ENCODE measurements around the gene STAC3.

STAC3 gene

DNA sequence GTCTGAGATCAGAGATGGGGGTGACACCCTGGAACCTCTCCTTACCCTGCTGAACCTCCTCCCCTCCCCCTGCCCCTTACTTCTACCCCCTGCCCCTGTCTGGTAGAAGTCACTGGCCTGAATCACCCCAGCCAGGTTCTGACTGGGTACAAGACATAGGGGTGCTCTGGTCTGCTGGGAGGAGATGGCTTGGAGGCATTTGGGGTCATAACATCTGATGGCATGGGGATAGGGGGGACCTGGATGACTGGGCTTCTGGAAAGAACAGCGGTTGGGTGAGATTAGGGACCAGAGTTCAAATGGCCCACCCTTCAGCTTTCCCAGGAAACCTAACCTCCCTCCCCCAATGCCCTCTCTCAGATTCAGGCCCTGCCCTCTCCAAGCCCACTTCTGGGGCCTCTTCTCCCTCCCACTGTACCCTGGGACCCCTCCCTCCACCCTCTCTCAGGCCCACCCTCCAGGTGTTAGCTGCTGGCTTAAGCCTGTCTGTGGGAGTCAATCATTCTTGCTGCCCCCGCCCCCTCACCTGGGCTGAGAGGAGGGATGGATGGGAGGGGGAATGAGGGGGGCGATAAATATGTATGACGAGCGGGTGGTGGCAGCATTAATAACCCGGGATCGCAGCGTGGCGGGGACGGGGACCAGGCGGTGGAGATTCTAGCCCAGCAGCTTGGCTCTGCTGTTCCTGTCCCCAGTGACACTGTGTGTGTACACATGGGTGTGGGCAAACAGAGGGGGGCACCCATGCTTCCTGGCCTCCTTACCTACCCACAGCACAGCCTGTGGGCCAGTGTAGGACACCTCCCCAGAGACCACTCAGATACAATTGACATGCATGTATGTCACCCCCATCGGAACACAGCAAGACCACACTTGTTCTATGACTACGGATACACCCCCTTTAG, 28.4 kb downstream of the STAC3 start:
- no peak for DNase-seq

DNA sequence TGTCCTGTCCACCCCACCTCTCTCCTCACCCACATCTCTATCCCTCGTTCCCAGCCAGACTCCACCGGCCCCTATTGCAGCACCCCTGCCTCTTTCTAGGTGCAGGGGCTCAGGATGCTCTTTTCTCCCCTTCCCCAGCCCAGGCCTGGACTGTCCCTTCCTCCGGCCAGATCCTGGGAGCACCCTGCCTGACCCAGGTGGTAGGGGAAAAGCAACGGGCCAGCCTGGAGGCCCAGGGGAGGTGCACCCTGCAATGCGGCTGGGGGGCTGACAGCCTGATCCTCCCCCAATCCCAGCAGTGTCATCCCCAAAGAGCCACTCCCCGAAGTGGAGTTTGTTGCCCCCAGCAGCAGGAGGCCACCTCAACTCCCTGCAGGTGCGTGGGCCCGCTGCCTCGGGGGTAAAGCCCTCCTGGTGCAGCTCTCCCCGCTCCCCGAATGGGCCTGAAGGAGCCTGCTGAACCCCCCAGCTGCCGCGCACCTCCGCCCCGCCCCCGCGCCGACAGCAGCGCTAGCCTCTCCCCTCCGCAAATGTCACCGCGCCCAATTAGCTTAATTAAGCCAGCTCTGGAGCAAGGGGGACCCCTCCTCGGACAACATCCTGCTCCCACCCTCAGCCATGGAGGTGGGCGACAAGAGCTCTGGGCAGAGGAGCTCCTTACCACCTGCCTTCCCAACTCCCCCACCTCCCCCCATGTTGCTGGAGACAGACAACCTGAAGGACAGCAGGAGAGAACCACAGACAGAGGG, 29.6 kb downstream of the STAC3 start:
- no peak for DNase-seq

DNA sequence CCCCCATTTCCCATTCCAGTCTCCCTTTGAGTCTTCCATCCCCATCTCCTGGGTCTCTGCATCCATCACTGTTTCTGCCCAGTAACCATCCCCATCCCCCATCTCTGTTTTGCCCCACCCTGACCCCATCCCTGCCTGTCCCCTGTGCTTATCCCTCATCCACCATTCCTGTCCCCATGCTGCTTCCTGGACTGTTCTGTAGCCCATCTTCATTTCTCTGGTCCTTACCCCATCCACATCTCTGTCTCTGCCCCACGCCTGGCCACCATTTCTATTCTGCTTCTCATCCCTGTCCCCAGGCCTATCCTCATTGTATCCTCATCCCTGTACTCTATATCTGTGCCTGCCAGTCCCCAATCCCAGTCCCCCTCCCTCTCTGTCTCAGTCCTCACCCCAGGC, 30.2 kb downstream of the STAC3 start:
- no peak for DNase-seq

DNA sequence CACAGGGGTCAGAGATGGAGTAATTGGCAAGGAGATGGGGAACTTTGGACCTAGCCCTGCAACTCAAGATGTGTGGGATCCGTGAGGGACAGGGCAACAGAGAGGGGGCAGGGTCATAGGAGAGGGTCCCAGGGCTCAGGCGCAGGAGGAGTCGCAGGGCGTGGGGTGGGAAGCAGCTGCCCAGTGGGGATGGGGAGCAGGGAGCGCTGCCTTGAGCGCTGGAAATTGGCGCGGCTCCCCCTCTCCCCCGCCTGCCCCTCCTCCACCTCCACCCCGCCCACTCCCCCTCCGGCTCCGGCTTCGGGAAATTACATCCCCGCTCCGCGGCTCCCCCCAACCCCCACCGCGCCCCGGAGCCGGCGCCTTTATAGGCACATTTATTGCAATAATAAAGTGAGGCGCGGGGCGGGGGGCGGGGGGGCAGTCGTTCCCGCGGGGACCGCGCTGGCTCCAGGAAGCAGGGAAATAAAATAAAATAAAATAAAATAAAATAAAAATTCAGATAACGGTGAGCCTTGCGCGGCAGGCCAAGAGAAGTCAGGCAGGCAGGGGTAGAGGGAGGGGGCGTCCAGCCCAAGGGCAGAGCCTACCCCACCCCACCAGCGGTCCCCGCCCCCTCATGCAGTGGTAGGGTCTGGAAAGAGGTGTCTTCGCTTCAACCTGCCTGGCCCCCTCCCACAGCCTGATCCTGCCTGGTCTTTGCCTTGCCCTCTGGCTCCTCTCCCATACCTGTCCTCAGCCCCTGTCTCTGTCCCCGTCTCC, 30.8 kb downstream of the STAC3 start:
- no peak for DNase-seq

DNA sequence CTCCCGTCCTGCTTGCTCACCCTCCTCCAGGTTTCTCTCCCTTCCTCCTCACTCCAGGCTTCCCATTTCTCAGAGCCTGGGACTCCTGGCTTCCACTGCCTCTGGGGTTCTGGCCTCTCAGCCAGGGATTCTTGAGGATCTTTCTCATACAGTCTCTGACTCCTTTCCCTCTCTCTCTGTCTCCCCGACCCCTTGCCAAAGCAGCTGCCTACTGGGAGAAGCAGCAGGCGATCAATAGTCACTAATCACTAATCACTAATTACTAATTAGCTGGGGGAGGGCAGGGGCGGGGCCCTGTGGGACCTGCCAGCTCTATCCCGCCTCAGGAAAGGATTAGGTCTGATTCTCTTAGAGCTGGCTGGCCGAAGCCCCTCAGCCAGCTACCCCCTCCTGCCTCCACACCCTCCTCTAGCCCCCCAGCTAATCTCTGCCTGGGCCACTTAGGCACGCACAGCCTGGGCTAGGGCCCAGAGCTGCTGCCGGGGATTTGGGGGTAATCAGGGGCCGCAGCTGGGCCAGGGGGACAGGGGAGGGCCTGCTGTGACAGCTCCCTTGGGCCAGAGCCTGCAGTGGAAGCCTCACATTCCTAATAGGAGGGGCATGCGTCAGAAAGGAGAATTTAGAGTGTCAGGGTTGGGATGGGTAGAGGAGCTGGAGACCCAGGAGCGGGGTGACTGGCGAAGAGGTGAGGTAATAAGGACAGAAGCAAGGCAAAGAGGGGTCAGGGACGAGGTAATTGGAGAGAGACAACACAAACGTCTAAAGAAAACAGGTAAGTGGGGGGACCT, 31.6 kb downstream of the STAC3 start:
- DNase-seq: no peak

DNA sequence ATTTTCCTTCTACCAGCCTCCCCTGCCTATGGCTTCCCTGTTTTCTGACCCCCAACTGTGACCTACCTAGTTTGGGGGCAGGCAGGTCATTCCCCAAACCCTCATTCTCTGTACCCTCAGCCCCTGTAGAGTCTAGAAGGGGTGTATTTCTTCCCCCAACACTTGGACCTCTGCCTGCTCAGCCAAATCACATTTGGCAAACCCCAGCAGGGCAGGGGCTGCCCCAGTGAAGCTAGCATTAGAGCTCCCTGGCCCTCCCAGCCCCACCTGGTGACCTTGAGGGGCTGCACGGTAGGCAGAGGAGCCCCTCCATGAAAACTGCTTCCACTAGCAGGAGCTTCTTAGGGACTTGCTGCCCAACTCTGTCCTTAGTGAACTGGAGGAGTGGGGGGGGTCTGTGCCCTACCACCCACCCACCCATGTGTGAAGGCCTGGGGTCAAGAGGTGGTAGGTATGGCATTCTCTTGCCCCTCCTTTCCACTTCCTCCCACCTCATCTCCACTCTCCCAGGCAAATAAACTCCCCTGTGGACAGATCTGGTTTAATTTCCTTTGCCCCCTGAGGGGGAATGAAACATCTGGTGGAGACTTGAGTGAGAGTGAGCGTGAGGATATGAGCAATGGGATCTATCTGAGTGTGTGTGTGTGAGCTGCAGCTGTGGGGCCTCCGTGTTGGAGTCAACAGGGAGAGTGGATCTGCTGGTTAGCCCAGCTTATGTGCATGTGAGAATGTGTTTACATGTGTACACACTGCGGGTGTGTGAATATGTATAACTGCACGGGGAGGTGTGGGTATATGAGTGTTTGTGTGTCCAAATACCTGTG, 32.7 kb downstream of the STAC3 start:
- DNase-seq: no peak

DNA sequence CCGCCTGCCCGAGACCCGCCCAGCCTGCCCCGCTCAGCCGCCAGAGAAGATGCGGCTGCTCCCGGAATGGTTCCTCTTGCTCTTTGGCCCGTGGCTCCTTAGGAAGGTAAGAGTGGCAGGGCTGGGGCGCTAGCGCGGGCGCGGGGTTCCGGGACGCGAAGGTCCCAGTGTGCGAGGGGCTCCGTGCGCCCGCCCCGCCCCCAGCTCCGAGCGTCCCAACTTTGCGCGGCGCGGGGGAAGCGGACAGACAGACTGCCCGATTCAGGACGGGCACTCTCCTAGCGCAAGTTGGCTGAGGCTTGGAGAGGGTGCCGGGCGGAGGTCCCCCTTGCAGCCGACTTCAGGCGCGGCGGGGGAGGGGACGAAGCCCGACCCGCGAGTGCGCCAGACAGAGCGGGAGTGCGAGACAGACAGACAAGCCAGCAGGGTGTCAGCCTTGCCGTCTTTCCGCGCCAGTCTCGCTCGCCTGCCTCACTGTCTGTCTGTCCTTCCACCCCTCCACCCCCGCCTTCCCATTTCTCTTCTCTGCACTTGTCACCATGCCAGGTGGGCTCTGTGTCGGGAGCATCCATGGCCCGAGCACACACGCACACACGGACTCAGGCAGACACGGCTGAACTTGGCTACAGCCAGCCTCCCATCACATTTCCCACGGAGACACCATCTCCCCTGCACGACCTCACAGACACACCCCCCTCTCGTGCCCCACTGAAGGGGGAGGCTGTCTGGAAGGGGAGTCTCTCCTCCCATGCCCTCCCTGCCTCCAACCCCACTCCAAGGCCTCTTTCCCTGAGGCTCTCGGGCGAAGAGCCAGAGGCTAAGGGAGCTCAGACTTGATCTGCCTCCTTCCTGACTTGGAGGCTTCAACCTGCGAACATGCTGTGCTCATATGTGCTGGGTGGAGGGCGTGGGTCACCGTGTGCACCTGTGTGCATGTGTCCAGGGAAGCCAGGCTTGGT, 33.8 kb downstream of the STAC3 start:
- no peak for DNase-seq

DNA sequence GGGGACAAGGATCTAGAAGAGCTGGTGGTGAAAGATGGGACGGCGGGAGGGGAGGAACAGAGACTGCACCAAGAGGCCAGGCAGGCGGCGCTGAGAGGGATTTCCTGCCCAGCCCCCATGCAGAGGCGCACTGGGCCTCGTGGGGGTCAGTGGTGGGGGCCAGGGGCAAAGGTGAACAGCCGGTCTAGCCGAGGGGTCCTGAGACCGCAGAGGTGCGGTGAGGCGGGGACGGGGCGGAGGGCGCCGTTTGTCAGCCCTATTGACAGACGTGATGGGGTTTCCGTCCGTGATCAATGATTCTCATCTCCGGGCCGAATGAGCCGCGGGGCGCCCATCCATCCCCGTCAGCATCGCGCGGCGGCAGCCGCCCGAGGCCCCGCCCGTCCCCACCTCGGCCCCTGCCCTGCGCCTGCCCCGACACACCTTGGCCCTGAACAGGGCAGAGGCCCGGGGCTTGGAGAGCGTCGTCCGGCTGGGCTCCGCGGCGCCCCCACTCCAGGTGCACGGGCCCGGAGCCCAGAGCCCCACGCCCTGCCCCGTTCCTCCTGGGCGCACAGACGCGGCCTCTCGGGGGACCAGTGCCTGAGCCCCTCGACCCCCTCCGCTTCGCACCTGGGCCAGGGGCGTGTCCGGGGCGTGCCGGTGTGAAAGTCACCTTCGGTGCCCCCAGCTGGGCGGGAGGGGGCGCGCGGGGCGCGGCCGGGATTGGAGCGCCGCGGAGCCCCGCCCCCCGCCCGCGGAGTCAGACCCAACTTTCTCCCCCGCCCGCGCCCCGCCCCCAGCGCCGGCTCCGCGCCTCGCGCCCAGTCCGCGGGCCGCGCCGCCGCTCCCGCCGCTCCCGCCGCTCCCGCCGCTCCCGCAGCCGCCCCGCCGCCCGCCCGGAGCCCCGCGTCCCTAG, 34.7 kb downstream of the STAC3 start, which contains the start of gene NXPH4:
NXPH4 (plus strand) TSS at position 781 of the 898 bp plus-strand sequence. CDS start 176 bp downstream, outside the sequence.
- DNase-seq: no peak

DNA sequence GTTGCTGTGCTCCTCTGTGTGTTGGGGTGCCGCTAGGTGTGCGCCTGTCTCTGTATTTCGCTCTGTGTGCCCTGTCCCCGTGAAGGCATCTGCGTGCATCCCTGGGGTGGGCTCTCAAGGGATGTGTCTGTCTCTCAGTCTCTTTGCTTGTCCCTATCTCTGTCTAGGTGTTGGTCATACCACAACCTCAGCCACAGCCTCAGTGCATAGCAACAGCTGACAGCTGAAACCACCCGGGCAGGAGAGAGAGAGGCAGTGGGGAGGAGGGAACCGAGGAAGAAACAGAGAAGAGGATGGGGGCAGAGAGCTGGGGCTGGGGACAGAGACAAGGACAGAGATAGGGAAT, 35.3 kb downstream of the STAC3 start:
- no peak for DNase-seq

DNA sequence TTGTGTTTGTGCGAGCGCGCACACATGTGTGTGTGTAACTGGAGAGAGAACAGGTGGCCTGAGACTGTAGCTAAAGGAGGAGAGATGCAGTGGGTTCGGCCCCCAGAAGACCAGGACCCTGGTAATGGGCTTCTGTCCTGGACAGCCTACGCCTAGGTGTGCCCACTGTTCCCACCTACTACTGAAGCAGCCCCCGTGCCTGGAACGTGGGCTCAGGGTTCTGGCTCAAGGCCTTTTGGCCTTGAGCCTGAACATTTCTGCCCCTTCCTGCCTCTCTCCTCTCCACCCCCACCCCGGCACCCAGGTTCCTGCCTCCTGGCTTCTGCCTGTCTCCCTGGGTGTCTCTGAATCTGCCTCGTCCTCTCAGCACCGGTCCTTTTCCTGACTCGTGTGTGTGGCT, 35.9 kb downstream of the STAC3 start:
- no peak for DNase-seq

DNA sequence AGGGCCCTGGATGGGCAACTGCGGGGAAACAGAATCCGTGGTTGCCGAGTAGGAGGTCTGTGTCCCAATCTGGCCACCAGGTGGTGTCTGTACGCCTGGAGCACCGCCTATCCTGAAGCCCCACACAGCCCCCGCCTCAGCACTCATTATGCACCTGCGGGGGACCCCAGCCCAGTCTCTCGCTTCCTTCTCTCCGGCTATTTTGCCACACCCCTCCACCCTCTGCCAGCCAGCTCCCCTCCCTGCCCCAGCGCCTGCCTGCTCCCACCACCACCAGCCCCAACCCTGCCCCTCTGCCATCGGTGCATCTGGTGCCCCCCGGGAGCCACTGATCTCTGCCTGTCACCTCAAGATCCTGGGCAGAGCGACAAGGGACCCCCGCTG, 36.6 kb downstream of the STAC3 start:
- DNase-seq: peak; percentile 66

DNA sequence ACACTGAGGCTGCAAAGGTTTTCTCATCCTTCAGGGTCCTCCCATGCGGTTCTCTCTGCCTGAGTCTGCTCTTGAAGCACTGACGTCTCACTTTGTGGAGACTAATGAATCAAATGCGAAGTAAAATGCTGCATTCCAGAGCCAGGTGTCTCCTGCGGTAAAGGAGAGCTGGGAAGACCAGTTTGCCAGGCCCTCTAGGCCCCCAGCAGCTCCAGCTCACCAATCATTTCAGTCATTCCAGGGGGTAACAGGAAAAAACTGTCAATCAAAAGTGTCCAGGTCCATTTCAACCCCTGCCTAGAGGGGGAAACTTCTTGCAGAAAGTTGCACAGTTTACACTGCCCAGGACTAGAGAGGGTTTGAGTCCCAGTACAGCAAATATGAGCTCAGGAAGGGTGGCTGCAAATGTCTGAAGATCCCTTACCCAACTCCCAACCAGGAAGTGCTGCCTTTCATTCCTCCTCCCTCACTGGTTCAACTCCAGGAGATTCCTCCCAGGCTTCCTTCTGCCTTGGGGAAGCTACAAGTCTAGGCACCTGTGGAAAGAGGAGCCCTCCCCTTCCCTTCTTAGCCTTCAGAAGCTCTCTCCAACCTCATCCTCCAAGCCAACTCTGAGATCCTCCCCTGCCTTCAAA, 37.1 kb downstream of the STAC3 start:
- no peak for DNase-seq

DNA sequence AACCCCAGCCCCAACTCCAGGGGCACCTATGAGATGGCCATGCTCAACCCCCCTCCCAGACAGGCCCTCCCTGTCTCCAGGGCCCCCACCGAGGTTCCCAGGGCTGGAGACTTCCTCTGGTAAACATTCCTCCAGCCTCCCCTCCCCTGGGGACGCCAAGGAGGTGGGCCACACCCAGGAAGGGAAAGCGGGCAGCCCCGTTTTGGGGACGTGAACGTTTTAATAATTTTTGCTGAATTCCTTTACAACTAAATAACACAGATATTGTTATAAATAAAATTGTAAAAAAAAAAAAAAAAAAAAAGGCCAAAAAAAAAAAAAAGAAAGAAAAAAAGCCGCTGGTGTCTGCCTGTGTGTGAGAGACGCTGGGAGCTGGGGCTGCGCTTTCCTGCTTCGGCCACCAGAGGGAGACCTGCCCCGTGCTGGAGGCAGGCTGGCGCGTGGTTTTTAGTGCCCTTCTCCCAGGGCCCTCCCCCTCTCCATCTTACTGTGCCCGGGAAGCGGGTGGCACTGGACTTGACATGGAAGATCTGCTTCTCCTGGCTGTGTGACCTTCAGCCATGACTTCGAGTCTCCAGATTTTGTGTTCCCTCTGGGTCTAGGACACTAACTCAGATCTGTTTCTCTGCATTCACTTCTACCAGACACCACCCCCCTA, 37.8 kb downstream of the STAC3 start:
- peak; percentile 80 for DNase-seq

DNA sequence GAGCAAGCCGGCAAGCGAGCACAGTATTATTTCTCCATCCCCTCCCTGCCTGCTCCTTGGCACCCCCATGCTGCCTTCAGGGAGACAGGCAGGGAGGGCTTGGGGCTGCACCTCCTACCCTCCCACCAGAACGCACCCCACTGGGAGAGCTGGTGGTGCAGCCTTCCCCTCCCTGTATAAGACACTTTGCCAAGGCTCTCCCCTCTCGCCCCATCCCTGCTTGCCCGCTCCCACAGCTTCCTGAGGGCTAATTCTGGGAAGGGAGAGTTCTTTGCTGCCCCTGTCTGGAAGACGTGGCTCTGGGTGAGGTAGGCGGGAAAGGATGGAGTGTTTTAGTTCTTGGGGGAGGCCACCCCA, 38.3 kb downstream of the STAC3 start:
- no peak for DNase-seq

DNA sequence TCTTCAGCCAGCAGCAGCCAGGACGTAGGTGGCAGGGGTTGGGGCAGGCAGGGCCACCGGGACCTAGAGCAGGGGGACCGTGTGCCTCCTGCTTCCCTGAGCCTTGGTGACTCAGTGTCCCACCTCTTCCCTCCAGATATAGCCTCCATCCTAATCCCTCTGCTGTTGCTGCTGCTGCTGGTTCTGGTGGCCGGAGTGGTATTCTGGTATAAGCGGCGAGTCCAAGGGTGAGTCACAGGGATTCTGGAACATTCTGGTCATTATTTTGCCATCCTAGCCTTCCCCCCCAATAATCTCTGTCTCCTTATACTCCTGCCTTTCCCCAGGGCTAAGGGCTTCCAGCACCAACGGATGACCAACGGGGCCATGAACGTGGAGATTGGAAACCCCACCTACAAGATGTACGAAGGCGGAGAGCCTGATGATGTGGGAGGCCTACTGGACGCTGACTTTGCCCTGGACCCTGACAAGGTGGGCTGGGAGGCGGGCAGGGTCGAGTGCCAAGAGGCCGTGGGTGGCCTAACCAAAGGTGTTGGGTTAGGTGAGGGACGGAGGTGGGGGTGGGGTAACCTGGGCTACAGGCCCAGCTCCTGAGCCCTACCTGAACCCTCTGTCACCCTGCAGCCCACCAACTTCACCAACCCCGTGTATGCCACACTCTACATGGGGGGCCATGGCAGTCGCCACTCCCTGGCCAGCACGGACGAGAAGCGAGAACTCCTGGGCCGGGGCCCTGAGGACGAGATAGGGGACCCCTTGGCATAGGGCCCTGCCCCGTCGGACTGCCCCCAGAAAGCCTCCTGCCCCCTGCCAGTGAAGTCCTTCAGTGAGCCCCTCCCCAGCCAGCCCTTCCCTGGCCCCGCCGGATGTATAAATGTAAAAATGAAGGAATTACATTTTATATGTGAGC, 38.9 kb downstream of the STAC3 start:
- no peak for DNase-seq

DNA sequence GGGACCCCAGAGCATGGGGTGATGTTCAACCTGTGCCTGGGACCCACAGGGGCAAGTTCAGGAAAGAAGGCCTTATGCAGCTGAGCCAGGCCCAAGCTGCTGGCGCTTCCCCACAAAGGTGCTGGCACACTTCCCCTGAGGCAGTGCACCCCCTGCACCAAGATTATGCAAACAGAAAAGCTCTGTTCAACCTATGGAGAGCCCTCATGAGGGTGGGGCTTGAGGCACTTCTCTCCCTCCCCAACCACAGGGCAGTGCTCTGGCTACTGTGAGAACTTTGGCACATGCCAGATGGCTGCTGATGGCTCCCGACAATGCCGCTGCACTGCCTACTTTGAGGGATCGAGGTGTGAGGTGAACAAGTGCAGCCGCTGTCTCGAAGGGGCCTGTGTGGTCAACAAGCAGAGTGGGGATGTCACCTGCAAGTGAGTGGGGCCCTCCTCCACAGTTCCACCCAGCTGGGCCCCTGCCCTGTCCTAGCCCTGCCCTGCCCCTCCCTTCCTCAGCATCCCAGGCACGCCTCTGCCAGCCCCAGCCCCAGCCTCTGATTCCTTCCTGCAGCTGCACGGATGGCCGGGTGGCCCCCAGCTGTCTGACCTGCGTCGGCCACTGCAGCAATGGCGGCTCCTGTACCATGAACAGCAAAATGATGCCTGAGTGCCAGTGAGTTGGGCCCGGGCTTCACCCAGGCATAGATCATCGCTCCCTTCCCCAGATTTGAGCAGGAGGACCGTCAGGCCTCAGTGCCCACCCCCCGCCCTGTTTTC, 39.9 kb downstream of the STAC3 start:
- no peak for DNase-seq

DNA sequence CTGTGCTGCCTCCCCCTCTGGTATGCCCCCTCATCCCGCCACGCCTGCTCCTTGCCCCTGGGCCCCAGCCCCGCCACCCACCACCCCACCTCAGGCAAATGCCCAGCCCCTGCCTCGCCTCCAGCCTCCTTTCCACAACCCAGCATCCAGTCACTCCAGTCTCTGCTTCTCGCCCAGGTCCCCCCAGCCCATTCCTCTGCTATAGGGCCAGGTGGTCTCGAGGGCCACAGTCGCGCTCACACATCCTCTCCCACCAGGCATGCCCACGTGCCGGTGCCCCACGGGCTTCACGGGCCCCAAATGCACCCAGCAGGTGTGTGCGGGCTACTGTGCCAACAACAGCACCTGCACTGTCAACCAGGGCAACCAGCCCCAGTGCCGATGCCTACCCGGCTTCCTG, 40.5 kb downstream of the STAC3 start:
- DNase-seq: no peak

Data from hematopoietic multipotent progenitor cell treated with erythropoietin and hydrocortisone succinate and interleukin-3 and kit ligand, for 8 days (in vitro differentiated cells).